ENCODE measurements around the gene SHROOM3.

The SHROOM3 gene

DNA sequence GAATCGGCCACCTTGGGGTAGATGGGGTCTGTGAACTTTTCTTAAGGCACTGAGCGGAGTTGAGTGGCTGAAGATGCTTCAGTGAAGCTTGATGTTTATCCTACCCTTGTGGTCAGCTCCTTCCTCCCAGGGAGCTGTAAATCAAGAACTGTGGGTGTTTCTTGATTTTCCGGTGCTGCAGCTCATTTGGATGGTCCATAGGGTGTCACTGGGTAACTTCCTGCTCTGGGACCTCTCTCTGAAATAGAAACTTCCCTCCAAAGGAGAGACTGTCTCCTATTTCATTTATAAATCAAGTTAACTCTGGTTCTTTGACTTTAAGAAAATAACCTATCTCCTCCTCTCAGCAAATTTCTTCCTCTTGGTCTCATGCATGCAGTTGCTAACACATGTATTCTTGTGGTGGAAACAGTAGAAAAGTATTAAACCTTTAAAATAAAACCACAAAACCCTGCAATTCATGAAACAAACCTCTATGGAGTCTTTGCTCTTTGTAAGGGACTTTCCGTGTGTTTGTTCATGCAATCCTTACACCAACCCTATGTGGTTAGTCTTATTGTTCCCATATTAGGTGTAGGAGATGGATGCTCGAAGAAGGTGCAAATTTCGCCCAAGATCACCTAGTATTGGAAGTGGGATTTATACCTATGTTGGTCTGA lies 110.3 kb downstream of the SHROOM3 start:
- DNase-seq: no peak

DNA sequence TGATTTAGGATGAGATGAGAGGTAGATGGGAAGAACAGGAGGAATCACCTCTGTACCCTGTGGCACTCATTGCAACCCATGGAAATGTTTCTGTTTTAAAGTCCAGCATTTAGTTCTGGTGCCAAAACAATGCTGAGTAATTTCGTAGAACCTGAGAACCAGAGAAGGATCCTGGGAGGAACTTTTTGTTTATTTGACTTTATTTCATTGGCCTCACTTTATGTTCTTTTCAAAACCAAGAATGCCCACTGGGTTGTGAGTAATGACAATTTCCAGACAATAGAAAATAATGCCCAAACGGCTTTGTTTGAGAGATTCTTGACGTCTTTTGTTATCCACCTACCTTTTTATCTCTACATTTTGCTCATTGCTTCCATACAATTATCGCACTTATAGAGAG lies 111.3 kb downstream of the SHROOM3 start:
- DNase-seq: peak; percentile 8

- DNase-seq: peak; percentile 17
Measured at GRCh38 chr4:76546759-76547742, 112.0 kb downstream of the SHROOM3 start.

DNA sequence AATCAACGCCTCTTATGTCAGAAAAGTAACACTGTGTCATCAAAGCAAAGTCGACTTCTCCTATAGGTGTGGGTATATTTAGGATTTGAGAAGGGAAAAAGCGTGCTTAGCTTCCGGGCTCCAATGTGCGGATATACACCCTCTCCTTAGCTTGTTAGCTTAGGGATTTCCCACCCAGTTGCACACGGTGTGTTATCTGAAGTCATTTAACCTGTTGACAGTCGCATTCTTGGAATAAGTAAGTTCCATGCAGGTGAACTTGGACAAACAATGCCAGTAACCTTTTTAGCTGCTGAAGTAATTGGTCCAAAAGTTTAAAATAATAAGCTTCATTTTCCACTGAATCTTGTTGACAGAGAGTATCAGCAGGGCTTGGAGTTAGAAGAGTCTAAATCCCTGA lies 113.7 kb downstream of the SHROOM3 start:
- no peak for DNase-seq

DNA sequence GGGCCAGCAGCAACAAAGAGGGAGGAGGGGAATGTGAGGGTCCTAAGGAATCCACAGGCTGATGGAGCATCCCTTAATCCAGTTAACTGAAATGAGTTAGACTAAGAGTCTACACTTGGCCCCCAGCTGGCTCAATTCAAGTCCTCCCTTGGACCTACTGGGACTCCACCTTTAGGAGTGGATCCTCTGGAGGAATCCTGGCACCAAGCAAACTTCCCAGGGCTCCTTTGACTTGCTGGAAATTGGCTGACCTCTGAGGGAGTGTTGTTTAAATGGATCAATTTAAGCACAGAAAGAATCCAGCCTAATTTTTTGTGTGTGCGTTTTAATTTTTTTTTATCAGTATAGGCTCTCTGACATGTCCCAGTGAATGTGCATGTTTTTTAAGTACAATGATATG lies 114.7 kb downstream of the SHROOM3 start:
- DNase-seq: no peak

- no peak for DNase-seq
Measured at GRCh38 chr4:76550966-76551780, 116.1 kb downstream of the SHROOM3 start.

DNA sequence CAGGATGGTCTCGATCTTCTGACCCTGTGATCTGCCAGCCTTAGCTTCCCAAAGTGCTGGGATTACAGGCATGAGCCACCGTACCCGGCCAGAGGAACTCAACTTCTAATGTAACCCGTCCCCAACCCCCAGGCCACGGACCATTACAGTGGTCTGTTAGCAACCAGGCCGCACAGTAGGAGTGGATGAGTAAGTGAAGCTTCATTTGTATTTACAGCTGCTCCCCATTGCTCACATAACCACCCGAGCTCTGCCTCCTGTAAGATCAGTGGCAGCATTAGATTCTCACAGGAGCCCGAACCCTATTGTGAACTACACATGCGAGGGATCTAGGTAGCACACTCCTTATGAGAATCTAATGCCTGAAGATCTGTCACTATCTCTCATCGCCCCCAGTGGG lies 119.6 kb downstream of the SHROOM3 start:
- no peak for DNase-seq

DNA sequence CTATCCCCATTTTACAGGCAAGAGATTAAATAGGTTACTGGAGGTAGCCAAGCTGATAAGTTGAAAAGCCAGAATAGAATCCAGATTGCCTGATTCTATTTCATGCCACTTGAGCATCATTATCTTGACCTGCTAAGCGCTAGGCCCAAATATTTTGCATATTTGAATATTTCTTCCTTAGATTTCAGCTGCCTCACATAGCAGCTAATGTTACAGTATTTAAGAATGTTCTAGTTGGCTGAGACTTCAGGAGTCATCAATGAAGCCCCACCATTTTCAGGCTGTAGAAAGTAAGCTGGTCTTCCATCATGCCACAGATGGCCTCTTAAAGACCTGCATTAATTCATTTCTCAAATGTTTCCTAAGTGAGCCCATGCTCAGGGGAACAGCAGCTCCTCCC lies 121.4 kb downstream of the SHROOM3 start:
- no peak for DNase-seq

DNA sequence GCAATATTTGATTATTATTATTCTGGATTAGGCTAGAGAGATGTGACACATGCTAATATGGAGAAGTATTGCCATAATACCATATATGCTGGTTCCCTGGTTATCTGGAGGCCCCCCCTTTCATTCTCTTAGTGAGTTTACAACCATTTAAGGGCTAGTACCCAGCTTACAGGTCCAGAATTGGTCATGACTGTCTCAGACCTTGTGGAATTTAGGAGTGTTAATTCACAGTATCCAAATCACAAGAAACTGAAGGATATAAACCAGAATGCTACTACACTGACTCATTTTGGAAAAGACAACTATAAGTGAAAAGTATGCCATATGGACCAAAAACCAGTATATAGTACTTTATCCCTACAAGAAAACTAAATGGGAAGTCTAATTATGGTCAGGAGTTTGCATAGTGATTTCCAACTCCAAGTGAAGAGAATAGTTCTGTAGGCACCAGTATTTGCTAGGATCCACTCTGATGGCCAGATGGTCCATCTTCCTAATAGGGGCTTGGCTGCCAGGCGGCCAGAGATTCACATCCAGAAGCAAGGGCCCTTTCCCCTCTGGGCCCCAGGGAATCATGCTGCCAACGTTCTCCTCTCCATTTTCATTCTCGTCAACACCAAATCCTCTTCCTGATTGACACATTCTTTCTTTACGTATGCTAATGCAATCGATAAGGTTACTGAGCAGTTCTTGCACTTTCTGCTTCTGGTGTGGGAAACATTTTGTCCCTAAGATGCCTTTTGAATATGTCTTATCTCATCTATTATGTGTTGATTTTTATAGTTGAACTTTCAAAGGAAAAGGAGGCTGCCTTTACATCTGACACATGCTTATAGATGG lies 123.6 kb downstream of the SHROOM3 start:
- DNase-seq: no peak

- DNase-seq: no peak
Measured at GRCh38 chr4:76559236-76560071, 124.4 kb downstream of the SHROOM3 start.

- peak; percentile 32 for DNase-seq
Measured at GRCh38 chr4:76562161-76562560, 127.1 kb downstream of the SHROOM3 start.

DNA sequence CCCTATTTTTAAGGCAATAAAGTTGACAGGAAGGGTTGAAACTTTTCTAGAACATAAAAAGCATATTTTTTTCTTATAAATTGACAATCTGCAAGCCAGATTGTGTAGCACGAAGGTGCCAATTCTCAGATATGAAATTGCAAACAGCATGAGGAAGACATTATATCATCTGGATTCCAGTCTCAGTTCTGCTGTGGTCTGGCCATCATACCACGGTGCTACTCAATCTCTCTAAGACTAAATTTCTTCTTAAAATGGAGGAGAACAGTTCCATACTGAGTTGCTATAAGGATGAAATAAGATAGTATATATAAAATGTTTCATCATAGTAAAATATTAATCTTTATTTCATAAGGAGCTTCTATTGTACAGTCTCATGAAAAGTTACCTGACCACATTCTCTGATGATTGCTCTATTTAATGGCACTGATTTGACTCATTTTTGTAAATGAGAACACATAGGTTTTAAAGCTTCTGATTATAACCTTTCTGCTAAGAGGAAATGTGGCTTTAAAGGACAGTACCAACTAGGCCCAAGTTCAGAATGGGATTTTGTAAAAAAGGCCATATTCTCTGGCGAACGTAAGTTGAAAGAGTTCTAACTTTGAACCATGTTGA lies 127.9 kb downstream of the SHROOM3 start:
- DNase-seq: no peak

GRCh38 chr4:76563454-76564122 lies 128.6 kb downstream of the SHROOM3 start:
- no peak for DNase-seq

DNA sequence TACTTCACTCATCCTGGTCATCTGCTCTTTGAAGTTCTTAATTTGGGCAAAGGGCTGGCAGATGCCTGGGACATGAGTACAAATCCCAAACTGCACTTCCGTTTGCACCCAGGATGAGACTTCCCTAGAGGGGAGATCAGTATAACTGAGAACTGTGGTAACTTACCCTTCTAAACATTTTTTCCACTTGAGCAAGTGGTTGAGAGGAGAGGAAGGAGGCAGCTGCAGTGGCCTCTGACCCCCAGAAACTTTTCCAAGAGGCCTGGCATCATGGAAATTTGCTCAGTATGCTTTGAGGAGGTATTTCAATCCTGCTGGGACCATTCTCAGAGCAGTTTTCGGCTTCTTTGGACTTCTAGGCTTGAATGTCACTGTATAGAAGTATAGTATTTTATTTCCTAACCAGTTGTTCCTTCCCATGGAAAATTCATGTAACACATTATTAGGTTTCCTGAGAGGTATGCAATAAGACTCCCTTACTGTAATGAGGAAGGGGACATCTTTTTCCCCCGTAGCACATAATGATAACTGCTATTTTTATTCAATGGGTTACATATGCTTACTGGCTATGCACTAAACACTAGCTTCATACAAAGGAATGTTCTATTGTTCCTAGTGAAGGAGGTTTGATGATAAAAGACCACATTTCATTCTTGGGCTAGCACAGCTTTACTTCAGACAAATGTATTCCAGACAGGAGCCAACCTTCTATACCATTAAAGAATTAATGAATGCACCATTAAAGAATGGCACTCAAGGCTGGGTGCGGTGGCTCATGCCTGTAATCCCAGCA lies 129.3 kb downstream of the SHROOM3 start:
- no peak for DNase-seq

DNA sequence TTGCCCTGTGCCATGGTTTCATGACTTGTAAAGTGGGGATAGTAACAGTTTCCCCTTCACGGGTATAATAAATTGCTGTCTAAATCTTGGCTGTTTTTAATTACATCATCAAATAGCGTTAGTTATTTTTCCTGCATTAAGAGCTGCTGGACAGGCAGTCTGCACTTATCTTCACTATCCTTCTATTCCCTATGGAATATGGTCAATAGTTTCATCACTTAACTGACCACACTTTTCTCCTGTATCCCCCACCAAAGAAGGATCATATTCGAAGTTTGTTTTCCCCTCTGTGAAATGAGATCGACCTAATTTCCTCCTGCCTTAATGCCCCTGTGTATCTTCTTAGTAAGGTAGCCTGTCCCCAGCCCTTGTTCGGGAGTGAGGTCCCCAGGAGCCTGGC lies 133.2 kb downstream of the SHROOM3 start:
- DNase-seq: no peak

DNA sequence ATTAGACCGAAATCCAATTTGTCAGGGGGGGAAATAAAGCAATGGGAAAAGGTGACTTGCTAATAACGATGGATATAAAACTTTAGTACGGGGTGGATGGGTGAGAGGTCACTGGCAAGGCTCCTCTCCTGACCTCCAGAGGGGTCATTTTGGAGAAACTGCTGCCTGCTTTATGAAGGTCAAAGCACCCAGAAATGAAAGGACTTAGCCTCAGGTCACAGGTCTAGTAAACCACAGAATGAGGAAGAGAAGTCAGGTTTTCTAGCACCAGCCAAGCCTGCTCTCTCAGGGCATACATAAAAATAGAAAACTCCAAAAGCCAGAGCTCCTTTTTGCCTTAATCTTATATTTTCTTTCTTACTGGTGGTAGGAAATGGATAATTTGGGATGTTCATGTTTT lies 134.2 kb downstream of the SHROOM3 start:
- no peak for DNase-seq

- no peak for DNase-seq
Measured at GRCh38 chr4:76569706-76570105, 134.7 kb downstream of the SHROOM3 start.

GRCh38 chr4:76570141-76570973 lies 135.3 kb downstream of the SHROOM3 start:
- peak; percentile 24 for DNase-seq

DNA sequence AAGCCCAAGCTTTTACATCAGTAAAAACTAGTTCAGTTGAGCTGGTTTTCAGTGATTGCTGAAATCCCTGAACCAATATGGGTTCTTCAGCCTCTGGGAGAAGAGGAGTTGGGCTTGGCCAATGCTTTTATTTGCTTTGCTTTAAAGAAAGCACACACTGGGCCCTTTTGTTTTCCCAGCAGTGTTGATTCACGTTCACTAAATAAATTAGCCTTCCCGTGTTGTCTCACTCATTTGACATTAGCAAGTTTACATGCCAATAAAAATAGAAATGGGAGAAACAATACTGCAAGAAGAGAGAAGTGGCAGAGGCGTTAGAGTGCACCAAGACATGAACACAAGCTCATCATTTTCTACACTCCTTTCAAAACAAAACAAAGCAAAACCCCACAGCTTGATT lies 136.2 kb downstream of the SHROOM3 start:
- DNase-seq: no peak
